ENCODE data around the gene TXK. TPM values are rescaled to one million over a fixed set of nuclear protein-coding genes. Genes with fewer than 3 reads are reported as not detected.

Gene TXK
- total RNA-seq, 1 donor from 2014 or later = not detected

DNA sequence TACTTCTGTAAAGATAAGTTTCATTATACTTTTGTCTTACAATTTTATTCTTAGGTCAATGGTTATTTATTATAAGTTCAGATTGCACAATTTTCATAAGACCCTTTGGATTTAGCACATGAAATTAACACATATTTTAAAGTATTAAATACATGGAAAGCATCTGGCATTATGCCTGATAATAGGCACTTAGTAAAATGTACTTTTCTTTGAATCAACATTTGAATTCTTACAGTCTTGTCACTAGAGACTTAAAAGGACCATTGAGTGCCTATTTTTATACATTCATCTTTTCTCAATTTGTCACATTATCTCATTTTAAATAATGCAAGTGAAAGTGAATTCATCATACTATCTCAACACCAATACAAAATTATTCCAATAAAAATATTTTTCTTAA is 94.5 kb downstream of the TXK start:
- Mint-ChIP-seq H3K9me3 (no peaks in the 10 kb centered on the region), H3K27ac (ENCODE audit: unreplicated experiment) (no peak overlapping the region)
- TF ChIP-seq, protein P1, sequence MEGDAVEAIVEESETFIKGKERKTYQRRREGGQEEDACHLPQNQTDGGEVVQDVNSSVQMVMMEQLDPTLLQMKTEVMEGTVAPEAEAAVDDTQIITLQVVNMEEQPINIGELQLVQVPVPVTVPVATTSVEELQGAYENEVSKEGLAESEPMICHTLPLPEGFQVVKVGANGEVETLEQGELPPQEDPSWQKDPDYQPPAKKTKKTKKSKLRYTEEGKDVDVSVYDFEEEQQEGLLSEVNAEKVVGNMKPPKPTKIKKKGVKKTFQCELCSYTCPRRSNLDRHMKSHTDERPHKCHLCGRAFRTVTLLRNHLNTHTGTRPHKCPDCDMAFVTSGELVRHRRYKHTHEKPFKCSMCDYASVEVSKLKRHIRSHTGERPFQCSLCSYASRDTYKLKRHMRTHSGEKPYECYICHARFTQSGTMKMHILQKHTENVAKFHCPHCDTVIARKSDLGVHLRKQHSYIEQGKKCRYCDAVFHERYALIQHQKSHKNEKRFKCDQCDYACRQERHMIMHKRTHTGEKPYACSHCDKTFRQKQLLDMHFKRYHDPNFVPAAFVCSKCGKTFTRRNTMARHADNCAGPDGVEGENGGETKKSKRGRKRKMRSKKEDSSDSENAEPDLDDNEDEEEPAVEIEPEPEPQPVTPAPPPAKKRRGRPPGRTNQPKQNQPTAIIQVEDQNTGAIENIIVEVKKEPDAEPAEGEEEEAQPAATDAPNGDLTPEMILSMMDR (conservative IDR thresholded peaks at IDR 0.05) = no peak

DNA sequence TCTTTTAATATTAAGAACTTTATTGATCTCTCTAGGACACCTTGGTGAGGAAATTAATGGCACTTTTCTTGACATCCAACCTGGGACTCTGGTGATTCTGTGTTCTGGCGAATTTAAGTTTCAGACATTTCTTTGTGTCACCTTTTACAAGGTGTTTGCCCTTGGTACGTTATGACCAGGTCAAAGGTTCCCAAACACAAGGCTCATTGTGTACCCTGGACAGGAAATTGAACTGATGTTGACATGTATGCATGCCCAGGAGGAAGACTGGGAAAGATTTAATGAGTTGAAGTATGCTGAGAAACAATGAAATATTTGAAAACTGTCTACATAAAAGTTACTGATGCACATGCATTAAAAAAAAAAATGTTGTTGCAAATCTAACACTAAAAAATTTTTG is 95.4 kb downstream of the TXK start:
- H3K36me3 Mint-ChIP-seq (ENCODE audit: low read depth) = no peaks in the 10 kb centered on the region
- H3K4me1 Mint-ChIP-seq = no peaks in the 10 kb centered on the region
- H3K27ac Mint-ChIP-seq (ENCODE audit: unreplicated experiment) = no peak overlapping the region

More for the DNA sequence above, 94.5 kb downstream of the TXK start:
- Mint-ChIP-seq H3K4me1 (no peaks in the 10 kb centered on the region), H3K4me3 (no peak overlapping the region), H3K27me3 (ENCODE audit: low read depth) (no peaks in the 10 kb centered on the region), H3K36me3 (ENCODE audit: low read depth) (no peaks in the 10 kb centered on the region)
- DNase-seq (ENCODE audit: low read depth, low spot score) = no peak

DNA sequence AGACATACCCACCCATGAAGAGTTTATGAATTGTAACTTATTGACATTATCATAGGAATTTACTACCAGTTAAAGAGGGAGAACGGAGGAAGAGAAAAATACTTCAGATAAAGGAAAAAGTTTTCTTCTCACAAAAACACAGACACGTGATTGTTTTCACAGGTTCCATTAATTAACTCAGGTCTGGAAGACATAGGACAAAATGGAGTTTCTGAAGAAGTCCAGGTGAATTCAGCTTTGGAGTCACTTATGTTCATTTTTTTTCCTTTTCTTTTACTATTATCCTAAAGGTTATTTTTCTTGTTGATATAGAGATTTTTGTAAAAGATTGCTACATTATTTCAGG is 97.0 kb downstream of the TXK start:
- no peak for DNase-seq (ENCODE audit: low read depth, low spot score)
- H3K27ac Mint-ChIP-seq (ENCODE audit: unreplicated experiment) = no peak overlapping the region
- H3K36me3 Mint-ChIP-seq (ENCODE audit: low read depth) = no peaks in the 10 kb centered on the region
- TF ChIP-seq, protein P1 (conservative IDR thresholded peaks at IDR 0.05) = no peak
- H3K27me3 Mint-ChIP-seq (ENCODE audit: low read depth) = no peaks in the 10 kb centered on the region
- no peaks in the 10 kb centered on the region for H3K9me3 Mint-ChIP-seq
- no peak overlapping the region for H3K4me3 Mint-ChIP-seq
- no peaks in the 10 kb centered on the region for H3K4me1 Mint-ChIP-seq

More for the DNA sequence above, 95.4 kb downstream of the TXK start:
- TF ChIP-seq, protein P1 (conservative IDR thresholded peaks at IDR 0.05) = no peak
- H3K27me3 Mint-ChIP-seq (ENCODE audit: low read depth) = no peaks in the 10 kb centered on the region
- no peaks in the 10 kb centered on the region for H3K9me3 Mint-ChIP-seq
- DNase-seq (ENCODE audit: low read depth, low spot score) = no peak
- H3K4me3 Mint-ChIP-seq = no peak overlapping the region

DNA sequence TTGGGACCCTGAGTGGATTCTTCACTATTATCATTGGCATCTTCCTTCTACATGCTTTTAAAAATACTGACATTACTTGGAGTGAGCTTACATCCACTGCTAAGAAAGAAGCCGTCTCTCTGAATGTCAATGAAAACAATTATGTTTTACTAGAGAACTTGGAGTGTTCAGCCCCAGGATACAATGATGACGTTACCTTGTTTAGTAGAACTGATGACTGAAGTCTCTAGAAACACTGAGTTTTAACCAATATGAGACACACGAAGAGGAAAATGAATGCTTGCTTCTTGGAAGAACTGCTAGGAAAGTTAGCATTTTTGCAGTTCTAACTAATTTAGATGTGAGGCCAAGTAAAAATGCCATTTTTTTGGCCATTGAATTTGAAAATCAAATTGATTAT is 98.1 kb downstream of the TXK start:
- DNase-seq (ENCODE audit: low read depth, low spot score) = no peak
- no peaks in the 10 kb centered on the region for H3K27me3 Mint-ChIP-seq (ENCODE audit: low read depth)
- H3K9me3 Mint-ChIP-seq = no peaks in the 10 kb centered on the region
- no peak overlapping the region for H3K27ac Mint-ChIP-seq (ENCODE audit: unreplicated experiment)
- TF ChIP-seq, protein P1 (conservative IDR thresholded peaks at IDR 0.05) = no peak
- H3K36me3 Mint-ChIP-seq (ENCODE audit: low read depth) = no peaks in the 10 kb centered on the region
- no peaks in the 10 kb centered on the region for H3K4me1 Mint-ChIP-seq
- no peak overlapping the region for H3K4me3 Mint-ChIP-seq

DNA sequence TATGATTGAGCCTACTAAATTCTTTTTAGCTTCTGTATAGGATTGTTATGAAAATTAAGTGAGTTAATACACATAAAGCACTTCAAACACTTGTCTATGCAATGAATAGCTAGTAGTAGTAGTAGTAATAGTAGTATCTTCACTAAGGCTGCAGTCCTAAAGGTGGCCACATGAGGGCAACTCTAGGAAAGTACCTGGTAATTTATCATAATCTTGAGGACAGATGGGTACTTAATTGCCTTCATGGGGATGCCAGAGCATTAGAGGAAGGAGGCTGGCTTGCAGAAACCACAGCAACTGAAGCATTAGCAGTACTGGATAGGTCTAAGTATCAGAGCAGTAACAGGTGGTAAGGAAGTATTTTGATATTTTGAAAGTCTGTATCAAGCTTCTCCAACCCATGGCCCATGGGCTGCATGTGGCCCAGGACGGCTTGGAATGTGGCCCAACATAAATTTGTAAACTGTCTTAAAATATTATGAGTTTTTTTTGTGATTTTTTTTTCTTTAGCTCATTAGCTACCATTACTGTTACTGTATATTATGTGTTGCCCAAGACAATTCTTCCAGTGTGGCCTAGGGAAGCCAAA is 100.1 kb downstream of the TXK start:
- Mint-ChIP-seq H3K36me3 (ENCODE audit: low read depth) (no peaks in the 10 kb centered on the region), H3K9me3 (no peaks in the 10 kb centered on the region), H3K27ac (ENCODE audit: unreplicated experiment) (no peak overlapping the region), H3K27me3 (ENCODE audit: low read depth) (no peaks in the 10 kb centered on the region), H3K4me3 (no peak overlapping the region), H3K4me1 (no peaks in the 10 kb centered on the region)
- peak; percentile 8 for DNase-seq (ENCODE audit: low read depth, low spot score)
- TF ChIP-seq, protein P1 (conservative IDR thresholded peaks at IDR 0.05) = peak; percentile 72
